Ovary (tissue), 3 donors: Measurements from ENCODE around the gene SLC26A4.

Experiments
- EP300 ChIP-seq: sonication (generic); formaldehyde crosslinking; IDR thresholded peaks from one replicate; pipeline ENCODE4 v1.6.1; 2017; ENCODE audit warnings: antibody characterized with exemption
- POLR2A ChIP-seq: fragments of 450-650 bp; IDR thresholded peaks from one replicate; pipeline ENCODE4 v1.6.1; 2017; ENCODE audit warnings: antibody characterized with exemption, mild to moderate bottlenecking, moderate library complexity
- TF ChIP-seq, protein P1 (sequence below), 3 donors: fragments of 450-650 bp in 2 of 3; fragments of 200-600 bp in 1 of 3; IDR thresholded peaks; one replicate each; pipeline versions ENCODE4 v1.5.1 to v1.8.0; 2016 to 2022; ENCODE audit warnings: antibody characterized with exemption in 3 of 3, mild to moderate bottlenecking in 1 of 3
- donor health status: DM: no; HTN: no; CAD: no.

DNA sequence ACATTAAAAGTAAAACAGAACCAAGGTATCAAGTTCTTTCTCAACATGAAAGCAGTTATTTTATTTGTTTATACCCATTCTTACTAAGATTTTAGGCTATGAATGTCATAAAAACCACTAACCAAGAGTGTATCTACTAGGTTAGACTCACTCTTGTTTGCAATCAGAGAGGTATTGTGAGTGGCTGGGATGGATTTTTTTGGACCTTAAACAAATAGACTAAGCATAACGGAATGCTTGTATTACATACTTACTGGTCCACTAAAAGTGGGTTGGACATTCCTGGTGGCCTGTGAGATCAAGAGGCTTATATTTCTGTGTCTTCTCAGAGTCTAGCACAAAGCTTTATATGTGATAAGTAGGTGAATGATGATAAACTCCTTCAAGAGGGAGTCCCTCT is 50.7 kb downstream of the SLC26A4 start:
- TF ChIP-seq, protein P1, sequence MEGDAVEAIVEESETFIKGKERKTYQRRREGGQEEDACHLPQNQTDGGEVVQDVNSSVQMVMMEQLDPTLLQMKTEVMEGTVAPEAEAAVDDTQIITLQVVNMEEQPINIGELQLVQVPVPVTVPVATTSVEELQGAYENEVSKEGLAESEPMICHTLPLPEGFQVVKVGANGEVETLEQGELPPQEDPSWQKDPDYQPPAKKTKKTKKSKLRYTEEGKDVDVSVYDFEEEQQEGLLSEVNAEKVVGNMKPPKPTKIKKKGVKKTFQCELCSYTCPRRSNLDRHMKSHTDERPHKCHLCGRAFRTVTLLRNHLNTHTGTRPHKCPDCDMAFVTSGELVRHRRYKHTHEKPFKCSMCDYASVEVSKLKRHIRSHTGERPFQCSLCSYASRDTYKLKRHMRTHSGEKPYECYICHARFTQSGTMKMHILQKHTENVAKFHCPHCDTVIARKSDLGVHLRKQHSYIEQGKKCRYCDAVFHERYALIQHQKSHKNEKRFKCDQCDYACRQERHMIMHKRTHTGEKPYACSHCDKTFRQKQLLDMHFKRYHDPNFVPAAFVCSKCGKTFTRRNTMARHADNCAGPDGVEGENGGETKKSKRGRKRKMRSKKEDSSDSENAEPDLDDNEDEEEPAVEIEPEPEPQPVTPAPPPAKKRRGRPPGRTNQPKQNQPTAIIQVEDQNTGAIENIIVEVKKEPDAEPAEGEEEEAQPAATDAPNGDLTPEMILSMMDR (IDR thresholded peaks at IDR 0.05), result no peak
- TF ChIP-seq POLR2A, result no peak
- no peak for TF ChIP-seq EP300
